ENCODE measurements around the gene AGGF1.

Gene AGGF1

DNA sequence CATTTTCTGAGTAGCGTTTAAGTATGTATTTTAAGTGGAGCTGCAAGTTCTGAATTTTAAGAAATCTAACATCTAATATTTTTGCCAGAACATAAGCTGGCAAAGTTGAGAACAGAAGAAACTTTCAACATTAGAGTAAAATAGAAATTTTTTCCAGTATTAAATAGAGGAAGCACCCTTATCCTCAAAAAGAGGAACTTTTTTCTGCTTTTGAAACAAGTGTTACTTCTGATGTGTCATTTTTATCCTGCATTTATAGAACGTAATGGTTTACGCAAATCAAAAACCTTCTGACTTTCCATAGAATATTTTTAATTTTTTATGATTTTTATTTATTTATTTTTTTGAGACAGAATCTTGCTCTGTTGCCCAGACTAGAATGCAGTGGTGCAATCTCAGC lies 35.1 kb downstream of the AGGF1 start:
- no peak for DNase-seq
- no peaks in the 10 kb centered on the region; the same call in 1 of the 2 replicates for H3K9me3 ChIP-seq
- peaks cover 10% of the 10 kb centered on the region for H3K36me3 ChIP-seq
- no peaks in the 10 kb centered on the region for H3K4me1 ChIP-seq
- no peak overlapping the region for H3K4me3 ChIP-seq (ENCODE audit: low read depth, low read length)
- no peaks in the 10 kb centered on the region for H3K27me3 ChIP-seq
- TF ChIP-seq CTCF (IDR thresholded peaks at IDR 0.05; ENCODE audit: low read depth, low read length): no peak

DNA sequence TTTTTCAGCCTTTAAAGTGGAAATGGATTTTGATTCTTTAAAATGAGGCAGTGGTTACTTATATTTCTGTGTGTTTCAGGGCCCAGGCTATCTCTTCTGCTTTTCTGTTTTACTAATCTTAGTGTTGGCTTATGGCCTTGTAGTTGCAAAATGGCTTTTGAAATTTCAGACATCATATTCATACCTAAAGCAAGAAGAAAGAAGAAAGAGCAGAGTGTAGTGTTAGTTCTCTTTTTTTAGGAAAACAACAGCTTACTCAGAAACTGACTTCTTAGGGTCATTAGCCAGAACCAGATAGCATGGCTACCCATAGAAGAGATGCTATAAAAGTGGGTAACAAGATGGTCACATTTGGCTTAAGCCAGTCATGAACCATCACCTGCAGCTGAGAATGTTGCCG lies 36.0 kb downstream of the AGGF1 start:
- Histone ChIP-seq H3K9me3 (no peaks in the 10 kb centered on the region; the same call in 1 of the 2 replicates), H3K27me3 (no peaks in the 10 kb centered on the region), H3K4me1 (no peaks in the 10 kb centered on the region), H3K36me3 (peaks cover 8% of the 10 kb centered on the region), H3K4me3 (ENCODE audit: low read depth, low read length) (no peak overlapping the region)
- no peak for TF ChIP-seq CTCF (IDR thresholded peaks at IDR 0.05; ENCODE audit: low read depth, low read length)
- no peak for DNase-seq

GRCh38 chr5:77066823-77067442 lies 36.7 kb downstream of the AGGF1 start:
- Histone ChIP-seq H3K27me3 (no peaks in the 10 kb centered on the region), H3K4me1 (no peaks in the 10 kb centered on the region), H3K4me3 (ENCODE audit: low read depth, low read length) (no peak overlapping the region), H3K9me3 (no peaks in the 10 kb centered on the region), H3K36me3 (peaks cover 2% of the 10 kb centered on the region; the same call in 1 of the 2 replicates)
- TF ChIP-seq CTCF (IDR thresholded peaks at IDR 0.05; ENCODE audit: low read depth, low read length): no peak
- DNase-seq: no peak

- H3K36me3 ChIP-seq: no peaks in the 10 kb centered on the region
- no peaks in the 10 kb centered on the region for H3K4me1 ChIP-seq
- H3K9me3 ChIP-seq: no peaks in the 10 kb centered on the region
- TF ChIP-seq CTCF (IDR thresholded peaks at IDR 0.05; ENCODE audit: low read depth, low read length): no peak
- no peak for DNase-seq
- H3K27me3 ChIP-seq: no peaks in the 10 kb centered on the region
- no peak overlapping the region for H3K4me3 ChIP-seq (ENCODE audit: low read depth, low read length)
Measured at GRCh38 chr5:77073667-77074066, 43.5 kb downstream of the AGGF1 start.

GRCh38 chr5:77074745-77075144 lies 44.5 kb downstream of the AGGF1 start:
- Histone ChIP-seq H3K4me3 (ENCODE audit: low read depth, low read length) (no peak overlapping the region), H3K4me1 (no peaks in the 10 kb centered on the region), H3K27me3 (no peaks in the 10 kb centered on the region), H3K36me3 (no peaks in the 10 kb centered on the region), H3K9me3 (no peaks in the 10 kb centered on the region)
- no peak for DNase-seq
- TF ChIP-seq CTCF (IDR thresholded peaks at IDR 0.05; ENCODE audit: low read depth, low read length): no peak

DNA sequence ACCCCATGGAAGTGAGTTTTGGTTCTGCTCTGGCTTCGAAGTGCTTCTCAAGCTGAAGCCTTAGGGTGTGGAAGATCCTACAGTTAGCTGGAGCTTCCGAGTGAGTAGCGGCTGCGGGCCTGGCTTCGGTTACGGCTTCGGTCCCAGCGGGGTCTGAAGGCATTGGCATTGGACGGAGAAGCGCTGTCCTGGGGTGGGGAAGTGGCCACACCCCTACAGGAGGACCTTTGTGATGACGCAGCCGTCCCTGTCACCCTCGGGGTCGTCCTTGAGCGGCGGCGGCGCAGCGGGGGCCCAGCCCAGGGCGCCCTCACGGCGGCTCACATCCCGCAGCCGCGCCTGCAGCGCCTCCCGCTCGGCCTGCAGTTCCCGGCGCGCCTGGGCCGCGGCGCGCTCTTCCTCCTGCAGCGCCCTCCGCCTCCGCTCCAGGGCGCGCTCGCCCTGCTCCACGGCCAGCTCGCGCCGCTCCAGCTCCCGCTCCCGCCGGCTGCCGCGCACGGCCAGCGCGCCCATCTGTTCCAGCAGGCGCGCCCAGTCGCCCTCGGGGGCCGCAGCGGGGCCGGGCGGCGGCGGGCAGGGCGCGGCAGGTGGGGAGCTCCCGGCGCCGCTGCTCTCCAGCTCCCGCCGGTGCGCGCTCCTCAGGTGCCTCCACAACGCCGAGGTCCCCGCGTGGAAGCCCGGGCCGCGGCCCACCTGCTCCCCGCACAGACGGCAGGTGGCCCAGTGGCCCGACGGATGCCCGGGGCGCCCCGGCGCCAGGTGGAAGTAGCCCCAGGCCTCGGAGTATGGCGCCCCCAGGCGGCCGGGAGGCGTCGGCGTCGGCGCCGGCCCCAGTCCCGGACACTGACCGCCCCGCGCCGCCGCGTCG lies 47.0 kb downstream of the AGGF1 start:
- DNase-seq: peak; percentile 84
- Histone ChIP-seq H3K9me3 (no peaks in the 10 kb centered on the region), H3K36me3 (no peaks in the 10 kb centered on the region), H3K4me1 (no peaks in the 10 kb centered on the region), H3K27me3 (no peaks in the 10 kb centered on the region), H3K4me3 (ENCODE audit: low read depth, low read length) (peak overlapping the region; percentile 60)
- TF ChIP-seq CTCF (IDR thresholded peaks at IDR 0.05; ENCODE audit: low read depth, low read length): peak; percentile 51
